ENCODE data around the gene SLC25A51. TPM values are rescaled to one million over a fixed set of nuclear protein-coding genes. Genes with fewer than 3 reads are reported as not detected.

Gene SLC25A51
- total RNA-seq, 1 donor from 2014 or later = 24.1 TPM

DNA sequence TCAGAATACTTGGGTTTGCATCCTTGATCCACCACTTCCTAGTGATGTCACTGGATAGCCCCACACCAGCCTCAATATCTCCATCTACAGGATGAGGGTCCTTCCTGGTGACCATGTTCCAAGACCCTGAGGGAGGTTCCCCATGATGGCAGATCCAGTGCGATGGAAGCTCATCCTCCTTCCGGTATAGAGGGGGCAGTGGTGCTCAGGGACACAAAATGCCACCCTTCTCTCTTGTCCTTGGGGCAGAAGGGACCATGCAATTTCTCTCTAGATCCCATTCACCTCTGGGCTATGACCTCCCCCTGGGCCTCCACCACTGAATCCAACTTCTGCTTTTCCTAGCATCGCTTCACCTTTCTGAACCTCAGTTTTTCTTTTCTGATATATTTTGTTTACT, 5.4 kb upstream of the SLC25A51 start:
- no peak overlapping the region for H3K4me3 ChIP-seq (ENCODE audit: low read depth, low read length)
- no peak for DNase-seq (ENCODE audit: low read depth)
- TF ChIP-seq, protein P1, sequence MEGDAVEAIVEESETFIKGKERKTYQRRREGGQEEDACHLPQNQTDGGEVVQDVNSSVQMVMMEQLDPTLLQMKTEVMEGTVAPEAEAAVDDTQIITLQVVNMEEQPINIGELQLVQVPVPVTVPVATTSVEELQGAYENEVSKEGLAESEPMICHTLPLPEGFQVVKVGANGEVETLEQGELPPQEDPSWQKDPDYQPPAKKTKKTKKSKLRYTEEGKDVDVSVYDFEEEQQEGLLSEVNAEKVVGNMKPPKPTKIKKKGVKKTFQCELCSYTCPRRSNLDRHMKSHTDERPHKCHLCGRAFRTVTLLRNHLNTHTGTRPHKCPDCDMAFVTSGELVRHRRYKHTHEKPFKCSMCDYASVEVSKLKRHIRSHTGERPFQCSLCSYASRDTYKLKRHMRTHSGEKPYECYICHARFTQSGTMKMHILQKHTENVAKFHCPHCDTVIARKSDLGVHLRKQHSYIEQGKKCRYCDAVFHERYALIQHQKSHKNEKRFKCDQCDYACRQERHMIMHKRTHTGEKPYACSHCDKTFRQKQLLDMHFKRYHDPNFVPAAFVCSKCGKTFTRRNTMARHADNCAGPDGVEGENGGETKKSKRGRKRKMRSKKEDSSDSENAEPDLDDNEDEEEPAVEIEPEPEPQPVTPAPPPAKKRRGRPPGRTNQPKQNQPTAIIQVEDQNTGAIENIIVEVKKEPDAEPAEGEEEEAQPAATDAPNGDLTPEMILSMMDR (conservative IDR thresholded peaks at IDR 0.05; ENCODE audit: low read depth, low read length) = no peak

DNA sequence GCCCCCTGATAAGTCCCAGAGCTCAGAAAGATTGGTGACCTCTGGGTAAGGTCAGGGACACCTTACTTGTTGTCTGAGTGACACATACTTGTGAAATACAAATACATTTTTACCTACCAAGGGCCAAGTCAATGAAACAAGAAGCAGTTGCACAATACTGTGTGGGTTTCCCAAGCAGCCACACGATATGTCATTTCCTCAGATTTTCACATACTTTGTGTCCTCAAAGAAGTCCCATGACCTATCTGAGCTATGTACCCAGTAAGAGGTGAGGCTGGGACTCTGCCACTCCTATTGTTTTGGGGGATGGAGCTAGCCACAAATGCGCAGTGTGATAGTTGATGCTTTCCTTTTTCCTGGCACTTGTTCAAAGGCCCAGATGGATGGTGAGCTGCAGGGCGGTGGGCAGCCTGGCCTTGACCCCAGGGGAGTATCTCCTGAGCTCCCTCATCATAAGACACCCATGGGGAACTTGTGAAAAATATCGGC, 4.8 kb upstream of the SLC25A51 start:
- TF ChIP-seq, protein P1 (conservative IDR thresholded peaks at IDR 0.05; ENCODE audit: low read depth, low read length) = no peak
- H3K4me3 ChIP-seq (ENCODE audit: low read depth, low read length) = no peak overlapping the region
- no peak for DNase-seq (ENCODE audit: low read depth)

DNA sequence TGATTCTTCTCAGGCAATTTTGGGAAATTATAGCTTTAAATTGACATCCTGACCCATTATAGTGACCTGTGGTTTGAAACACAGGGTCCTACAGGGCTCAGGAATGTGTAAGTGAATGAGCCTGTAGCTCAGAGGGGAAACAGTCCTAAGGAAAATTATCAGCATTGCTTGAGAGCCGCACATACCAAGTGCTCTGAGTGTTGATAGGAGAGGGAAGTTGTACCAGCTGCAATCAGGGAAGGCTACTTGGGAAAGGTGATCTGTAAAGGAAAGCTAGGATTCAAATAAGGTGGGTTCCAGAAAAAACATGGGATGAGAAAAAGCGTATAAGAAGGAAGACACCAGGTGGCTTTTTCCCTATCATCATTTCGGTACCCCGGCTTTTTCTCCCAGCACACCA, 4.4 kb upstream of the SLC25A51 start:
- DNase-seq (ENCODE audit: low read depth) = no peak
- TF ChIP-seq, protein P1 (conservative IDR thresholded peaks at IDR 0.05; ENCODE audit: low read depth, low read length) = no peak
- no peak overlapping the region for H3K4me3 ChIP-seq (ENCODE audit: low read depth, low read length)

DNA sequence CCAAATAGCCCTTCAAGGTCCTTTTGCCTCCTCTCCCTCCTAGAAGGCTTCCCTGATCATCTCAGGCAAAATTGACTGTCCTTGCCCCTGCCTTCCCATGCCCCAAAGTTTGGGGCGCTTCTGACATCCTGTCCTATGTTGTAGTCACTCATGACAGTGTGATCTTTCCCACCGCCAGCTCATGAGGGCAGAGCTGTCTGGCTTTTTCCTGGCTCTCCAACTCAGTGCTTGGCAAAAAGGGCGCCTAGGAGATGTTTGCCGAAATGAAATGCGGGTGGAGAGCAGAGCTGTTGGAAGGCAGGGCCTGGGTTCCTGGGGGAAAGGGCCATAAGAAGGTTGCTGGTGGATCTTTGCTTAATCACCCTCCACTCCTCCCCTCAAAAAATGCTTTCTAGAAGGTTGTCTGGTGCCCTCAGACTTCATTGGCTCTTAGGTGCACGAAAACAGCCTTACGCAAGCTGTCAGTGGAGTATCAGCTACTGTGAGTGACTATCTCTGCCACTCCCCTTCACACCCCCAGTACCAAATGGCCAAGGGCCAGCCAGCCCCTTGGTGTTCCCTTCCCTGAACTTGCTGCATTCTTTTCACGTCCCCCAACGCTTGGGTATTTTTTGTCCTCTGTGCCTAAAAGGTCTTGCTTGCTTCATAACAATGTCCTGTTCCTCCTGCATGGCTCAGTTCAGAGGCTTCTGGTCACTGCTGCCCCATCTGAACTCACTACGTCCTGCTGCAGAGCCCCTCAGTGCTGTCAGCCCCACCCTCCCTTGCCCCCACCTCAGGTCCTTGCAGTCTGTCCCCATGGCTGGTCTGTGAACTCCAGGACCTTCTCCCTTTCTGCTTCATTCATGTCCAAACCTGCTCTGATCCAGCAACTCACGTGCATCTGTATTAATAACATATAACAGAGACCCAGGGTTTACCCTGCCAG, 2.6 kb upstream of the SLC25A51 start:
- DNase-seq (ENCODE audit: low read depth) = no peak
- no peak overlapping the region for H3K4me3 ChIP-seq (ENCODE audit: low read depth, low read length)
- TF ChIP-seq, protein P1 (conservative IDR thresholded peaks at IDR 0.05; ENCODE audit: low read depth, low read length) = no peak

DNA sequence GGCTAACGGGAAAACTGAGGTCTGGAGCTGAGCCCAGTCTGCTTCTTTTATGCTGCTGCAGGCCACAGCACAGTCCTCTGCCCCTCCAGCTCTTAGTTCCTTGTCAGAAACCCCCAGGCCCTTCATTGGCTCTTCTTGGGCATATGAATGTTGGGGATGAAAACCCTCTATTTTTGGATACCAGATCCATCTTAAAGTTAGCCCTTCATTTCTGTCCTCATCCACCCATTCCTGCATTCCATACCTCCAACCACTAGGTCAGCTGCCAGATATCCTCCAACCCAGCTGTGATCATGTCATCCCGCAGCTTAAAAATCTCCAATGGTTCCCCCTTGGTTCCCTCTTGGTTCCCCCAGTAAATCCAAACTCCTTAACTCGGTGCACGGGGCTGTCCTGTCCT, 1.8 kb upstream of the SLC25A51 start:
- TF ChIP-seq, protein P1 (conservative IDR thresholded peaks at IDR 0.05; ENCODE audit: low read depth, low read length) = no peak
- H3K4me3 ChIP-seq (ENCODE audit: low read depth, low read length) = no peak overlapping the region
- no peak for DNase-seq (ENCODE audit: low read depth)

GRCh38 chr9:37905131-37905505, 1.2 kb upstream of the SLC25A51 start:
- peak overlapping the region; percentile 89 for H3K4me3 ChIP-seq (ENCODE audit: low read depth, low read length)
- no peak for DNase-seq (ENCODE audit: low read depth)
- TF ChIP-seq, protein P1 (conservative IDR thresholded peaks at IDR 0.05; ENCODE audit: low read depth, low read length) = no peak
